GM12878 (cell line): Measurements from ENCODE around the gene NCAPD3.

Experiments
- RELA ChIP-seq: fragments of 450-650 bp; IDR thresholded peaks from 2 replicates; pipeline ENCODE4 v1.8.0; 2014; ENCODE audit warnings: borderline replicate concordance; ENCODE audit not compliant: partially characterized antibody
- SIN3A ChIP-seq: IDR thresholded peaks from 2 replicates; pipeline ENCODE4 v1.6.1; 2012; ENCODE audit warnings: low read depth, low read length, improper control_type of control experiment

DNA sequence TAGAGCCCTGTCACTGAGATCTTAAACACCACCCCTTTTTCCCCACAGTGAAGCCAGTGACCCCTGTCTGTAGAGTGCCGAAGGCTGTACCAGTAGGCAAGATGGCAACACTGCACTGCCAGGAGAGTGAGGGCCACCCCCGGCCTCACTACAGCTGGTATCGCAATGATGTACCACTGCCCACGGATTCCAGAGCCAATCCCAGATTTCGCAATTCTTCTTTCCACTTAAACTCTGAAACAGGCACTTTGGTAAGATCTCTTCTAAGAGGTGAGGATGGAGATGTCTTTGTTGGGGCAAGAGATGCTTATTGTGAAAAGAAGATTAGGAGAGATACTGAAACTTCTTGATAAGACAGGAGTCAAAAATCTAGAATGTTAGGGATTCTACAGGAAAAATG, 79.0 kb downstream of the NCAPD3 start:
- TF ChIP-seq RELA: no peak
- no peak for TF ChIP-seq SIN3A
